Measurements from ENCODE around the gene TMPO. TPM values are rescaled to one million over a fixed set of nuclear protein-coding genes. Genes with fewer than 3 reads are reported as not detected.

Gene TMPO
- total and polyA plus RNA-seq, 2 donors (not counting 3 experiments of a cell fraction or from before 2014, with no cell fraction given): 27.8 to 150 TPM

GRCh38 chr12:98549371-98550110 is 34.2 kb downstream of the TMPO start:
- ChIA-PET POLR2A (interaction anchor here (0.6 kb wide), 1 partner anchor 44 kb away, joined by 4 read pairs; no protein-coding TSS in a partner anchor), CTCF (interaction anchor here (1.9 to 2.0 kb wide), 2 partner anchors 17 kb away, joined by 6 to 8 read pairs; no protein-coding TSS in a partner anchor)
- intact Hi-C loops (cut with micrococcal nuclease): no loop called here
- H3K36me3 ChIP-seq (ENCODE audit: control insufficient read depth in 2 of 2, extremely low read depth in 1 of 2, insufficient read depth in 2 of 2, low read length in 2 of 2): peaks cover 0 to 22% of the 10 kb centered on the region in 2 experiments
- H3K27me3 ChIP-seq (ENCODE audit: control insufficient read depth in 2 of 2, insufficient read depth in 2 of 2, low read length in 2 of 2): no peaks in the 10 kb centered on the region
- BruUV-seq (replicated peaks): TSS peak; percentile 18
- H3K4me2 ChIP-seq (ENCODE audit: insufficient read depth, low read length): no peak overlapping the region
- dilution Hi-C loops (cut with MboI; ENCODE audit: extremely low pct_ligation_motif_present, low sequenced_read_pairs): no loop called here
- H3K27ac ChIP-seq (ENCODE audit: insufficient read depth, low read depth, low read length): no peak overlapping the region
- H4K20me1 ChIP-seq (replicated peaks; ENCODE audit: control insufficient read depth, extremely low read depth, insufficient read depth, low read length): no peaks in the 10 kb centered on the region
- TF ChIP-seq EZH2 (IDR thresholded peaks at IDR 0.05; ENCODE audit: borderline replicate concordance, low read depth, low read length, severe bottlenecking) (no peak), MAX (IDR thresholded peaks at IDR 0.05; ENCODE audit: insufficient read depth, insufficient read length) (no peak), MYC (IDR thresholded peaks at IDR 0.05; ENCODE audit: low read depth, low read length) (no peak)
- H2AFZ ChIP-seq (ENCODE audit: low read depth, low read length): no peak overlapping the region
- no peak overlapping the region for H3K4me3 ChIP-seq (replicated peaks in 1 of 3; ENCODE audit: insufficient read depth in 1 of 3, low read depth in 1 of 3, low read length in 3 of 3)
- no peaks in the 10 kb centered on the region for H3K9me3 ChIP-seq (replicated peaks; ENCODE audit: control insufficient read depth, insufficient read depth, low read length)
- no peaks in the 10 kb centered on the region for H3K9me1 ChIP-seq (replicated peaks; ENCODE audit: control insufficient read depth, extremely low read depth, insufficient read depth, low read length)
- FAIRE-seq: no peak
- no peak for DNase-seq (ENCODE audit: low read depth, low spot score)
- H3K79me2 ChIP-seq (ENCODE audit: control insufficient read depth, insufficient read depth, low read length): peaks cover 2% of the 10 kb centered on the region
- H3K9ac ChIP-seq (replicated peaks; ENCODE audit: extremely low read depth, insufficient read depth, low read length): no peak overlapping the region
- H3K4me1 ChIP-seq (ENCODE audit: control insufficient read depth, extremely low read depth, insufficient read depth, low read length): no peaks in the 10 kb centered on the region

GRCh38 chr12:98551787-98552186 is 36.4 kb downstream of the TMPO start:
- ChIA-PET CTCF (interaction anchor here (1.3 to 2.0 kb wide), 2 partner anchors 8 to 15 kb away, joined by 4 to 6 read pairs; no protein-coding TSS in a partner anchor), POLR2A (no interaction called here)
- DNase-seq (ENCODE audit: low read depth, low spot score) (no peak), FAIRE-seq (no peak)
- Histone ChIP-seq H3K9me3 (replicated peaks; ENCODE audit: control insufficient read depth, insufficient read depth, low read length) (no peaks in the 10 kb centered on the region), H3K27me3 (ENCODE audit: control insufficient read depth in 2 of 2, insufficient read depth in 2 of 2, low read length in 2 of 2) (no peaks in the 10 kb centered on the region), H3K4me2 (ENCODE audit: insufficient read depth, low read length) (no peak overlapping the region), H4K20me1 (replicated peaks; ENCODE audit: control insufficient read depth, extremely low read depth, insufficient read depth, low read length) (no peaks in the 10 kb centered on the region), H2AFZ (ENCODE audit: low read depth, low read length) (no peak overlapping the region), H3K36me3 (ENCODE audit: control insufficient read depth in 2 of 2, extremely low read depth in 1 of 2, insufficient read depth in 2 of 2, low read length in 2 of 2) (peaks cover 0 to 10% of the 10 kb centered on the region in 2 experiments), H3K9ac (replicated peaks; ENCODE audit: extremely low read depth, insufficient read depth, low read length) (no peak overlapping the region), H3K27ac (ENCODE audit: insufficient read depth, low read depth, low read length) (no peak overlapping the region), H3K4me3 (replicated peaks in 1 of 3; ENCODE audit: insufficient read depth in 1 of 3, low read depth in 1 of 3, low read length in 3 of 3) (no peak overlapping the region), H3K4me1 (ENCODE audit: control insufficient read depth, extremely low read depth, insufficient read depth, low read length) (no peaks in the 10 kb centered on the region), H3K9me1 (replicated peaks; ENCODE audit: control insufficient read depth, extremely low read depth, insufficient read depth, low read length) (no peaks in the 10 kb centered on the region), H3K79me2 (ENCODE audit: control insufficient read depth, insufficient read depth, low read length) (no peaks in the 10 kb centered on the region)
- BruUV-seq (replicated peaks): no TSS peak
- dilution Hi-C loops (cut with MboI; ENCODE audit: extremely low pct_ligation_motif_present, low sequenced_read_pairs) (no loop called here), intact Hi-C loops (cut with micrococcal nuclease) (no loop called here)
- no peak for TF ChIP-seq MAX (IDR thresholded peaks at IDR 0.05; ENCODE audit: insufficient read depth, insufficient read length)
- TF ChIP-seq EZH2 (IDR thresholded peaks at IDR 0.05; ENCODE audit: borderline replicate concordance, low read depth, low read length, severe bottlenecking): no peak
- no peak for TF ChIP-seq MYC (IDR thresholded peaks at IDR 0.05; ENCODE audit: low read depth, low read length)
- TF ChIP-seq GATA2 (IDR thresholded peaks at IDR 0.05; ENCODE audit: insufficient read depth, insufficient read length, low read depth, low read length): no peak
- no peak for TF ChIP-seq CTCF (IDR thresholded peaks at IDR 0.05; ENCODE audit: extremely low read depth in 1 of 2, insufficient read depth in 1 of 2, low read depth in 1 of 2, low read length in 2 of 2)
- no peak for TF ChIP-seq POLR2AphosphoS5 (IDR thresholded peaks at IDR 0.05; ENCODE audit: insufficient read depth, low read depth, low read length)
- TF ChIP-seq JUN (IDR thresholded peaks at IDR 0.05; ENCODE audit: borderline replicate concordance, insufficient read depth, insufficient read length, low read depth): no peak
- TF ChIP-seq FOS (IDR thresholded peaks at IDR 0.05; ENCODE audit: borderline replicate concordance, insufficient read depth, low read length): no peak
- TF ChIP-seq POLR2A (IDR thresholded peaks at IDR 0.05; ENCODE audit: low read depth, low read length): no peak
